ENCODE measurements around the gene GP1BA.

Gene GP1BA

GRCh38 chr17:4951486-4951885, 19.4 kb downstream of the GP1BA start:
- no peak for DNase-seq

- no peak for DNase-seq
These were observed 21.4 kb downstream of the GP1BA start for GRCh38 chr17:4953451-4953961.

- no peak for DNase-seq
These were observed 23.0 kb downstream of the GP1BA start for GRCh38 chr17:4955091-4955490.

GRCh38 chr17:4956493-4957061, 24.5 kb downstream of the GP1BA start:
- no peak for DNase-seq

- no peak for DNase-seq
These were observed 26.0 kb downstream of the GP1BA start for GRCh38 chr17:4958102-4958501.

- DNase-seq, result no peak
These were observed 27.3 kb downstream of the GP1BA start for GRCh38 chr17:4959261-4959965.

GRCh38 chr17:4960279-4960922, 28.3 kb downstream of the GP1BA start:
- no peak for DNase-seq

GRCh38 chr17:4965311-4965986, 33.4 kb downstream of the GP1BA start:
- no peak for DNase-seq

GRCh38 chr17:4966844-4967538, 34.9 kb downstream of the GP1BA start:
- DNase-seq, result peak; percentile 98

GRCh38 chr17:4967539-4968485, 35.7 kb downstream of the GP1BA start, which contains the start of gene SPAG7:
Gene SPAG7 (minus strand): TSS chr17:4967817. CDS start chr17:4967804, 13 bp downstream.
- peak; percentile 93 for DNase-seq

- DNase-seq, result no peak
These were observed 36.5 kb downstream of the GP1BA start for GRCh38 chr17:4968486-4969046.

GRCh38 chr17:4969047-4969550, 37.0 kb downstream of the GP1BA start:
- no peak for DNase-seq

GRCh38 chr17:4969551-4970173, 37.6 kb downstream of the GP1BA start:
- no peak for DNase-seq

- DNase-seq, result no peak
These were observed 38.2 kb downstream of the GP1BA start for GRCh38 chr17:4970273-4970672.

GRCh38 chr17:4971826-4972225, 39.7 kb downstream of the GP1BA start:
- DNase-seq, result no peak

- DNase-seq, result no peak
These were observed 40.2 kb downstream of the GP1BA start for GRCh38 chr17:4972322-4972721.

- DNase-seq, result no peak
These were observed 40.7 kb downstream of the GP1BA start for GRCh38 chr17:4972752-4973151.

- no peak for DNase-seq
These were observed 41.4 kb downstream of the GP1BA start for GRCh38 chr17:4973256-4974114.

- DNase-seq, result no peak
These were observed 42.1 kb downstream of the GP1BA start for GRCh38 chr17:4974115-4974670.

Measured in NCI-H526 treated with DMSO at 0.1 percent for 48 hours (cell line).